Measurements from ENCODE around the gene STPG1.

Gene STPG1

GRCh38 chr1:24416666-24417391 lies 3.2 kb upstream of the STPG1 start:
- TF ChIP-seq ZFX (IDR thresholded peaks at IDR 0.05) (no peak), CTCF (conservative IDR thresholded peaks at IDR 0.05) (no peak)

GRCh38 chr1:24415910-24416665 lies 2.5 kb upstream of the STPG1 start:
- peak overlapping the region; percentile 80 for H3K27ac ChIP-seq
- no peak for TF ChIP-seq ZFX (IDR thresholded peaks at IDR 0.05)

More at GRCh38 chr1:24416666-24417391, 3.2 kb upstream of the STPG1 start:
- peak overlapping the region; percentile 80 for H3K27ac ChIP-seq

GRCh38 chr1:24415334-24415909 lies 1.8 kb upstream of the STPG1 start, which contains the start of gene NIPAL3:
TSS of gene NIPAL3 (plus strand) at chr1:24415802. CDS start at chr1:24419548, 3,746 bp downstream.
- peak within 1 kb of the TSS; percentile 80 for H3K27ac ChIP-seq
- peak; percentile 85 for TF ChIP-seq CTCF (conservative IDR thresholded peaks at IDR 0.05)
- TF ChIP-seq ZFX (IDR thresholded peaks at IDR 0.05): no peak

GRCh38 chr1:24414775-24415333 lies 1.3 kb upstream of the STPG1 start:
- TF ChIP-seq CTCF (conservative IDR thresholded peaks at IDR 0.05) (no peak), ZFX (IDR thresholded peaks at IDR 0.05) (no peak)
- peak overlapping the region; percentile 80 for H3K27ac ChIP-seq

- TF ChIP-seq ZFX (IDR thresholded peaks at IDR 0.05) (no peak), CTCF (conservative IDR thresholded peaks at IDR 0.05) (no peak)
Measured at GRCh38 chr1:24412408-24412807, 1.2 kb downstream of the STPG1 start.

GRCh38 chr1:24411963-24412362 lies 1.6 kb downstream of the STPG1 start:
- H3K27ac ChIP-seq: no peak overlapping the region
- no peak for TF ChIP-seq ZFX (IDR thresholded peaks at IDR 0.05)
- no peak for TF ChIP-seq CTCF (conservative IDR thresholded peaks at IDR 0.05)

More at GRCh38 chr1:24412408-24412807, 1.2 kb downstream of the STPG1 start:
- H3K27ac ChIP-seq: no peak overlapping the region

GRCh38 chr1:24410750-24411149 lies 2.8 kb downstream of the STPG1 start:
- no peak overlapping the region for H3K27ac ChIP-seq
- TF ChIP-seq ZFX (IDR thresholded peaks at IDR 0.05) (no peak), CTCF (conservative IDR thresholded peaks at IDR 0.05) (no peak)

All from C4-2B (cell line).